HepG2 (cell line): ENCODE results near the gene SEPTIN5. TPM values are rescaled to one million over a fixed set of nuclear protein-coding genes. Genes with fewer than 3 reads are reported as not detected.

ENCODE experiments used
- CBFB ChIP-seq: sonication (generic); formaldehyde crosslinking; IDR thresholded peaks from 2 replicates; pipeline ENCODE4 v1.4.0; 2020; ENCODE audit warnings: missing genetic modification reagents
- E2F5 ChIP-seq: sonication (generic); formaldehyde crosslinking; conservative IDR thresholded peaks from 2 replicates; pipeline ENCODE4 v1.4.0; 2020; ENCODE audit warnings: missing genetic modification reagents
- HOXD1 ChIP-seq: sonication (generic); formaldehyde crosslinking; IDR thresholded peaks from 2 replicates; pipeline ENCODE4 v1.5.0; 2020; ENCODE audit warnings: missing genetic modification reagents
- KLF12 ChIP-seq: sonication (generic); formaldehyde crosslinking; IDR thresholded peaks from 2 replicates; pipeline ENCODE4 v1.4.0; 2020; ENCODE audit warnings: missing genetic modification reagents, borderline replicate concordance
- MEIS1 ChIP-seq: sonication (generic); formaldehyde crosslinking; IDR thresholded peaks from 2 replicates; pipeline ENCODE4 v1.9.0; 2021; ENCODE audit warnings: mild to moderate bottlenecking, missing genetic modification reagents, moderate library complexity, borderline replicate concordance
- MEIS2 ChIP-seq: sonication (generic); formaldehyde crosslinking; IDR thresholded peaks from 2 replicates; pipeline ENCODE4 v1.9.0; 2021; ENCODE audit warnings: mild to moderate bottlenecking, missing genetic modification reagents
- NFKB2 ChIP-seq: sonication (generic); formaldehyde crosslinking; IDR thresholded peaks from 2 replicates; pipeline ENCODE4 v1.4.0; 2020; ENCODE audit warnings: missing genetic modification reagents, borderline replicate concordance
- RARA ChIP-seq: IDR thresholded peaks from 2 replicates; pipeline ENCODE4 v1.6.1; 2016; ENCODE audit warnings: missing genetic modification reagents, missing compliant biosample characterization
- RBM39 ChIP-seq: fragments of 200-400 bp; formaldehyde crosslinking; IDR thresholded peaks from one replicate; pipeline ENCODE4 v1.6.1; 2018; ENCODE audit warnings: antibody characterized with exemption, mild to moderate bottlenecking, low read depth, low read length; ENCODE audit not compliant: poor library complexity, severe bottlenecking
- SMAD1 ChIP-seq: sonication (generic); formaldehyde crosslinking; IDR thresholded peaks from 2 replicates; pipeline ENCODE4 v1.4.0; 2020; ENCODE audit warnings: missing genetic modification reagents, low read depth, mild to moderate bottlenecking, borderline replicate concordance
- STAT5B ChIP-seq: sonication (generic); formaldehyde crosslinking; IDR thresholded peaks from 2 replicates; pipeline ENCODE4 v1.4.0; 2020; ENCODE audit warnings: missing genetic modification reagents
- TEF ChIP-seq: sonication (generic); formaldehyde crosslinking; IDR thresholded peaks from 2 replicates; pipeline ENCODE4 v1.5.0; 2020; ENCODE audit warnings: missing genetic modification reagents
- TOPORS ChIP-seq: sonication (generic); formaldehyde crosslinking; IDR thresholded peaks from 2 replicates; pipeline ENCODE4 v1.8.0; 2023; ENCODE audit warnings: mild to moderate bottlenecking, missing genetic modification reagents
- ZBTB10 ChIP-seq: sonication (generic); formaldehyde crosslinking; IDR thresholded peaks from 2 replicates; pipeline ENCODE4 v1.4.0; 2020; ENCODE audit warnings: missing genetic modification reagents, borderline replicate concordance
- ZMYM2 ChIP-seq: sonication (generic); formaldehyde crosslinking; IDR thresholded peaks from 2 replicates; pipeline ENCODE4 v1.8.0; 2022; ENCODE audit warnings: mild to moderate bottlenecking, missing genetic modification reagents
- ZNF770 ChIP-seq: sonication (generic); formaldehyde crosslinking; IDR thresholded peaks from 2 replicates; pipeline ENCODE4 v1.5.0; 2020; ENCODE audit warnings: mild to moderate bottlenecking, missing genetic modification reagents
- ZNF781 ChIP-seq: sonication (generic); formaldehyde crosslinking; IDR thresholded peaks from 2 replicates; pipeline ENCODE4 v1.5.1; 2020; ENCODE audit warnings: borderline replicate concordance, mild to moderate bottlenecking, missing genetic modification reagents; ENCODE audit errors: not compliant biosample characterization
- ZNF83 ChIP-seq: sonication (generic); formaldehyde crosslinking; IDR thresholded peaks from 2 replicates; pipeline ENCODE4 v1.4.0; 2020; ENCODE audit warnings: missing genetic modification reagents, mild to moderate bottlenecking, borderline replicate concordance
- polyA plus RNA-seq, 8 experiments: library from polyadenylated mRNA; depleted of rRNA in 3 of 8; stranded (reverse) in 7 of 8; unstranded in 1 of 8; fragments of >200 nt; fragmentation: Illumina TruSeq in 4 of 8; extraction: Trizol in 4 of 8; gene quantifications; 2 replicates each; pipeline versions ENCODE4 v1.2.1 to v1.2.3, GENCODE V29; 2011 to 2016; ENCODE audit warnings: low read depth in 4 of 8, missing spikeins in 1 of 8, mixed read lengths in 1 of 8; ENCODE audit not compliant: insufficient read depth in 1 of 8
- total RNA-seq, 5 experiments: library from RNA; depleted of rRNA; stranded (reverse); fragments of >200 nt; fragmentation: Illumina TruSeq; extraction: Trizol; gene quantifications; 2 replicates each; pipeline ENCODE4 v1.2.3, GENCODE V29; 2016; ENCODE audit warnings: low read depth in 1 of 5

The SEPTIN5 gene
- total and polyA plus RNA-seq, 2 of the 13 experiments (the other 11 are each of a cell fraction or from before 2014, with no cell fraction given), result 0.33 TPM; not detected in 1

- TF ChIP-seq KLF12 (CRISPR knock-in tag) (peak; percentile 75; the same call in 1 of the 2 replicates), NFKB2 (CRISPR knock-in tag) (0 out of 2 replicates have a peak, but pooled peaks have one; percentile 89), CBFB (CRISPR knock-in tag) (peak; percentile 64; the same call in 1 of the 2 replicates), TEF (no peak), ZNF770 (CRISPR knock-in tag) (peak; percentile 82), ZMYM2 (0 out of 2 replicates have a peak, but pooled peaks have one; percentile 35), RBM39 (peak; percentile 43), STAT5B (no peak), E2F5 (CRISPR knock-in tag) (no peak), HOXD1 (peak; percentile 61; the same call in 1 of the 2 replicates), SMAD1 (peak; percentile 88; the same call in 1 of the 2 replicates), ZNF83 (CRISPR knock-in tag) (peak; percentile 11; the same call in 1 of the 2 replicates), MEIS1 (CRISPR knock-in tag) (peak; percentile 100), ZBTB10 (CRISPR knock-in tag) (peak; percentile 77), RARA (CRISPR knock-in tag) (peak; percentile 74), MEIS2 (CRISPR knock-in tag) (peak; percentile 99), ZNF781 (CRISPR knock-in tag) (peak; percentile 30), TOPORS (CRISPR knock-in tag) (no peak)
Observed at GRCh38 chr22:19730655-19731360, 16.5 kb downstream of the SEPTIN5 start (continued).
